Measurements from ENCODE around the gene TMEFF1.

The TMEFF1 gene

GRCh38 chr9:100557053-100557452 is 84.1 kb downstream of the TMEFF1 start:
- TF ChIP-seq, protein P1, sequence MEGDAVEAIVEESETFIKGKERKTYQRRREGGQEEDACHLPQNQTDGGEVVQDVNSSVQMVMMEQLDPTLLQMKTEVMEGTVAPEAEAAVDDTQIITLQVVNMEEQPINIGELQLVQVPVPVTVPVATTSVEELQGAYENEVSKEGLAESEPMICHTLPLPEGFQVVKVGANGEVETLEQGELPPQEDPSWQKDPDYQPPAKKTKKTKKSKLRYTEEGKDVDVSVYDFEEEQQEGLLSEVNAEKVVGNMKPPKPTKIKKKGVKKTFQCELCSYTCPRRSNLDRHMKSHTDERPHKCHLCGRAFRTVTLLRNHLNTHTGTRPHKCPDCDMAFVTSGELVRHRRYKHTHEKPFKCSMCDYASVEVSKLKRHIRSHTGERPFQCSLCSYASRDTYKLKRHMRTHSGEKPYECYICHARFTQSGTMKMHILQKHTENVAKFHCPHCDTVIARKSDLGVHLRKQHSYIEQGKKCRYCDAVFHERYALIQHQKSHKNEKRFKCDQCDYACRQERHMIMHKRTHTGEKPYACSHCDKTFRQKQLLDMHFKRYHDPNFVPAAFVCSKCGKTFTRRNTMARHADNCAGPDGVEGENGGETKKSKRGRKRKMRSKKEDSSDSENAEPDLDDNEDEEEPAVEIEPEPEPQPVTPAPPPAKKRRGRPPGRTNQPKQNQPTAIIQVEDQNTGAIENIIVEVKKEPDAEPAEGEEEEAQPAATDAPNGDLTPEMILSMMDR (IDR thresholded peaks at IDR 0.05; ENCODE audit: control insufficient read depth, insufficient read depth, low read depth, low read length, missing control alignments), result no peak
- no peak for DNase-seq (ENCODE audit: low read depth)
- H3K4me3 ChIP-seq (ENCODE audit: control insufficient read depth, low read depth, low read length), result no peak overlapping the region

GRCh38 chr9:100561256-100561655 is 88.3 kb downstream of the TMEFF1 start:
- no peak overlapping the region for H3K4me3 ChIP-seq (ENCODE audit: control insufficient read depth, low read depth, low read length)
- DNase-seq (ENCODE audit: low read depth), result no peak
- TF ChIP-seq, protein P1 (IDR thresholded peaks at IDR 0.05; ENCODE audit: control insufficient read depth, insufficient read depth, low read depth, low read length, missing control alignments), result no peak

DNA sequence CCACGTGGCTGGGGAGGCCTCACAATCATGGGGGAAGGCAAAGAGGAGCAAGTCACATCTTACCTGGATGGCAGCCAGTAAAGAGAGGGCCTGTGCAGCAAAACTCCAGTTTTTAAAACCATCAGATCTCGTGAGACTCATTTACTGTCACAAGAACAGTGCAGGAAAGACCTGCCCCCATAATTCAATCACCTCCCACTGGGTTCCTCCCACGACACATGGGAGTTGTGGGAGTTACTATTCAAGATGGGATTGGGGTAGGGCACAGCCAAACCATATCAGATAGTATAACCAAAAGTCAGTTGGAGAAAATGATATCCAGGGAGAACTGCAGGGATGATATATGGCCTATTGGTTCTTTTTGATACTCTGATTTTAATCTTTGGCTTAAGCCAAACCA is 94.9 kb downstream of the TMEFF1 start:
- TF ChIP-seq, protein P1 (IDR thresholded peaks at IDR 0.05; ENCODE audit: control insufficient read depth, insufficient read depth, low read depth, low read length, missing control alignments), result no peak
- no peak for DNase-seq (ENCODE audit: low read depth)
- no peak overlapping the region for H3K4me3 ChIP-seq (ENCODE audit: control insufficient read depth, low read depth, low read length)

GRCh38 chr9:100573655-100574260 is 100.8 kb downstream of the TMEFF1 start:
- no peak overlapping the region for H3K4me3 ChIP-seq (ENCODE audit: control insufficient read depth, low read depth, low read length)
- no peak for DNase-seq (ENCODE audit: low read depth)
- TF ChIP-seq, protein P1 (IDR thresholded peaks at IDR 0.05; ENCODE audit: control insufficient read depth, insufficient read depth, low read depth, low read length, missing control alignments), result no peak

GRCh38 chr9:100575006-100575405 is 102.1 kb downstream of the TMEFF1 start:
- TF ChIP-seq, protein P1 (IDR thresholded peaks at IDR 0.05; ENCODE audit: control insufficient read depth, insufficient read depth, low read depth, low read length, missing control alignments), result no peak

GRCh38 chr9:100575765-100576386 is 102.9 kb downstream of the TMEFF1 start:
- H3K4me3 ChIP-seq (ENCODE audit: control insufficient read depth, low read depth, low read length), result no peak overlapping the region
- TF ChIP-seq, protein P1 (IDR thresholded peaks at IDR 0.05; ENCODE audit: control insufficient read depth, insufficient read depth, low read depth, low read length, missing control alignments), result no peak
- DNase-seq (ENCODE audit: low read depth), result no peak

More at GRCh38 chr9:100575006-100575405, 102.1 kb downstream of the TMEFF1 start:
- no peak overlapping the region for H3K4me3 ChIP-seq (ENCODE audit: control insufficient read depth, low read depth, low read length)
- DNase-seq (ENCODE audit: low read depth), result no peak
